Ammon's horn (tissue), 1 donor: ENCODE measurements around the gene PSKH1.

Experiments
- DNase-seq: peaks from one replicate; pipeline ENCODE4 v3.0.0-alpha.2; 2016; ENCODE audit warnings: low spot score

The PSKH1 gene

DNA sequence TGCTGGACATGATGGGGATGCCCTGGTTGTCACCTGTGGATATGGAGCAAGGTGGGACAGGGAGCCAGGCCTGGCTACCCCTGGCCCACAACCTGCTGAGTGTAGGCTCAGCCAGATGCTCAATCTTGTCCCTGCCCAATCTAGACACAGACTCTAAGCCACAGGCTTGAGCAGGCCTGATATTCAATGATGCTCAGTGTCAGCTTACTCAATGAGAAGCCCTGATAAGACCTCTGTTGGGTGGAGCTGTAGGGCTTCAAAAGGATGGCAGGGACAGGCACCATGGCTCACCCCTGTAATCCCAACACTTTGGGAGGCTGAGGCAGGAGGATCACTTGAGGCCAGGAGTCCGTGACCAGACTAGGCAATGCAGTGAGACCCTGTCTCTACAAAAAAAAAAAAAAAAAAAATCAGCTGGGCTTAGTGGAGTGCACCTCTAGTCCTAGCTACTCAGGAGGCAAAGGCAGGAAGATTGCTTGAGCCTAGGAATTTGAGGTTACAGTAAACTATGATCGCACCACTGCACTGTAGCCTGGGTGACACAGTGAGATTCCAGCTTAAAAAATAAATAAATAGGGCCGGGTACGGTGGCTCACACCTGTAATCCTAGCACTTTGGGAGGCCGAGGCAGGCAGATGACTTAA is 47.5 kb downstream of the PSKH1 start:
- no peak for DNase-seq

DNA sequence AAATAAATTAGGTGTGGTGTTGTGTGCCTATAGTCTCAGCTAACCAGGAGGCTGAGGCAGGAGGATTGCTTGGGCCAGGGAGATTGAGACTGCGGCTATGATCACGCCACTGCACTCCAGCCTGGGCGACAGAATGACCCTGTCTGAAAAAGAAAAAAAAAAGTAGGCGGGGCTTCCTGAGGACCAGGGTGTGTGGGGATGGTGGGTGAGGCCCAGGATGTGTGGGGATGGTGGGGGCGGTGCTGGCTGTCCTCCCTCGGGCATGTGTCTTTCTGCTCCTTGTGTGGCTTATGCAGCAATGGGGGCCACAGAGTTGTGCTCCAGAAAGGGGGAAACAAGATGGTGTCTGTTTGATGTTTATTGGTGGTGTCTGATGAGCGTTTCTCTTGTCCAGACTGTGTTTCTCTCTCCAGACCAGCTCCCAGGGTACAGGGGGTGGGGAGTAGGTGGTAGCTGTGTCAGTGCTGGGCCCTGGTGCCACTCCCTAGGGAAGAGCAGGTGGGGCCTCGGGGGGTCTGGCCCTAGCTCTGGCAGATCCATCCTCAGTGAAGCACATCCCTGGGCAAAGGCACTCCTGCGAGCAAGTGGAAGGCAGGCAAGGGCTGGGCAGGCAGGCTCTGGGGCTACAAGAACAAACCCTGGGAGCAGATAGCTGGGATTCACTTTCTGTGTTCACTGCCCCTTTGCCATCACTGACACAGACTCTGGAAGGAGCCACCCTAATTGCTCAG is 48.6 kb downstream of the PSKH1 start:
- no peak for DNase-seq

DNA sequence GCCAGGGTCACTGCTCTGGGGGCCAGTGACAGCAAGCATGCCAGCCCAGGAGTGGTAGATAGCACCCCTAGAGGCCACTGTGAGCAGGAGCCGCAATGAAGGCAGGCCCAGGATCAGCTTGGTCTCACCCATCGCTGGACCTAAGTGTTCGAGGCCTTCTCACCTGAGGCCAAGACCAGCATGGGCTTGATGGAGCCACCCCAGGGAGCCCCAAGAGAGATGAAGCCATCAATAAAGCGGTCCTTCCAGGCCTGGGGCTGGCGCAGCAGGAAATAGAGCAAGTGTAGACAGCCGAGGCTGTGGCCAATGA is 49.1 kb downstream of the PSKH1 start:
- peak; percentile 54 for DNase-seq

DNA sequence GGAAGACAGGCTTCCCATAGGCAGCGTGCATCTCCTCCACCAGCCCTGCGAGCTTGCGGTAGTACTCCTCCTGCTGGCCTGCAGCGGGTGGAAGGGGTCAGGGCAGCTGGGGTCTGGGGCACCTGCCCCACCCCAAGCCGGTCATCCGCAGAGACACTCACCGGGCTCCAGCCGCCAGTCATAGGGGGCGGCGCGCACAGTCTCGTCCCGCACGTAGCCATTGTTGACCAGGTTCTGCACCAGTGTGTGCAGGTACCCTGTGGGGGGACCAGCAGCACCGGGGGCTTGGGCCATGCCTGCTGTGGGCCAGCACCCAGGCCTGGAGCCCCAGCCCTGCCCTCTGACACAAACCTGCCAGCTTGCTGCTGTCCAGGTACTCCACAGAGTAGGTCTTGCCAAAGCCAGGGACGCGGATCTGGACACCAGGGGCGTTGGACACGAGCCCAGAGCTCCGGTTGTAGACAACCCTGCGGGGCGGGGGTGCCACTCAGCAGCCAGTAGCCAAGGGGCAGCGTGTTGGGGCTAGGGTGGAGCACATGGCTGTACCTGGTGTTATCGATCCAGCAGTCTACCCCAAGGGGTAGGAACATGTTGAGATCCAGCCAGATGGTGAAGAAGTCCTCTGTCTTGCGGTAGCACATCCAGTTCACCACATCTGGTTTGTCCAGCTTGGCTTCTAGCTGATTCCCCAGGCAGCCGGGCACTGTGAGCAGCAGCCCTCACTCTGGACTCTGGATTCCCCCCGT is 49.6 kb downstream of the PSKH1 start:
- DNase-seq = no peak

DNA sequence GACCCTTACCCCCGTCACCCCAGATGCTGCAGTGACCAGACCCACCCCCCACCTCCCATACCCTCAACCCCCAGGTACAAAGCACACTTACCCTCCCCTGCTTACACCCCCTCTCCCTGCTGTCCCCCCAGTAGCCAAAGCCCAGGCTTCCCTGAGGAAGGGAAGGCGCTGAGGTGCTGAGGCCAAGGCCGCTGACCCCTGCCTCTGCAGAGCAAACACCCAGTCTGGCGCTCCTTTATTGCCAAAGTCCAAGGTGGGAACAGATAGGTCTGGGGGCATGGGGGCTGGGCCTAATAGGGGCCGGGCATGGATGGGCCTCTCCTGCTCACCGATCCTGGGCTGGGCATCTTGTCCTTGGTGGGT is 50.2 kb downstream of the PSKH1 start:
- DNase-seq = no peak

DNA sequence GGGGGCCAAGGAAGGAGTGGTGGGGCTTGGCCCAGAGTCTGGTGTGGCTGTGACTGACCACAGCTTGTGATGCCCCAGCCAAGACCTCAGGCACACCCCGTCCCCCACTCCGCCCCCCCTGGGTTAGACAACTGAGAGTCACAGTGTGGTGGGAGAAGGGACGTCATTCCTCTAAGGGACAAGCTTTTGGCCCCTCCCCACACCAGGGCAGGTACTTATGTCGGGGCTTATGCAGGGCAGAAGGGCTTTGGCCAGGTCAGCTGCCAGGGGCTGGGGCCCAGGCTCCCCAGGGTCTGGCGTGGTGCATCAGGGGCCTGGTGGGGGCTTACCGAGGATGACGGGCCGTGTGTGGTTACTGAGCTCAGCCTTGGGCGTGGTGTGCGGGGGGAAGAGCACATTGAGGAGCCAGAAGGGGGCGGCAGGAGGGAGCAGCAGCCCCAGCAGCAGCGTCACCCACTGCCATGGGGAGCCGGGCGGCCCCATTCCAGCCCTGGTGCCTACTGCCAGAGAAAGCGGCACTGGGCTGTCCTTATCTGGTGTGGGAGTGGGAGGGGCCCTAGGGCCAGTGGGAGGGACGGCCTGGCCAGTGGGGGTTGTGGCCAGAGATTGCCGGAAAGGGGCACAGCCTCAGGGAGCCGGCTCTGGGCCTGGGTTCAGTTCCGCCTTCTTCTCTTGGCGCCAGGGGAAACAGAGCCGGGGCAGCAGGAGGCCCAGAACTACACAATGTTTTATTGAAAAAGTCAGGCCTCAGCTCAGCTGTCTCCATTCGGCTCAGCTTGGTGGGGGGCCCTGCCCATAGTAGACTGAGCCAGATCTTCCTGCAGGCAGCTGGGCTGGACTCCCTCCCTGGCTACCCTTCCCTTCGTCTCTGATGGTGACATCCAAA is 50.8 kb downstream of the PSKH1 start, which contains the start of gene LCAT:
TSS of gene LCAT (minus strand) at position 502 of the 886 bp plus-strand sequence. CDS start at position 483, 19 bp downstream.
- peak; percentile 89 for DNase-seq

DNA sequence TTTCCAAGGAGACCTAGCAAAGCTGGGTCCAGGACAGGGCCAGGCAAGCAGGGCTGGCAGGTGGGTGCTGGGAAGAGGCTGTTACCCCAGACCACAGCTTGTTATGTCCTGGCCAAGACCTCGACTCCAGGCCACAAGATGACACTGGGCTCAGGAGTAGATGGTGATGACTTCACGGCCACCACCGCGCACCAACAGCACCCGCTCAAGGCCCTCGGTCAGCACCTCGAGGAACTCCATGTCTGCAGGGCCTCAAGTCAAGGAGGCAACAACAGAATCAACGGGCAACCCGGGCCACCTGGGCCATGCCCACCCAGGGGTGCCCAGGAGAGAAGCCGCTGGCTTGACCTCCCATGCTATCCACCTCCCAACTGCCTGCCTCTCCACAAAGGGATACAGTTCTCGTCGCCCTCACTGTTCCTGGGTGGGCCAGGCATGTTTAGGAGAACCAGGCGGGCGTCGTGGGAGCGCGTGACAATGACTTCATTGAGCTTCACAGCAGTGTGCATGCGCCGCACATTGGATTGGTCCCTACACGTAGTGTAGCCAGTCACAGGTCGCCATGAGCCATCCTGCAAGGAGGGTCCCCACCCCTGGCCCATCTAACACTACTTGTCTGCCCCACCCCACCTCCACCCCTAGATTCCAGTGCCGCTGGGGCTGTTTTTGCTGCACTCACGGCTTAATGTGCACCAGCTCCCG is 51.8 kb downstream of the PSKH1 start:
- no peak for DNase-seq

DNA sequence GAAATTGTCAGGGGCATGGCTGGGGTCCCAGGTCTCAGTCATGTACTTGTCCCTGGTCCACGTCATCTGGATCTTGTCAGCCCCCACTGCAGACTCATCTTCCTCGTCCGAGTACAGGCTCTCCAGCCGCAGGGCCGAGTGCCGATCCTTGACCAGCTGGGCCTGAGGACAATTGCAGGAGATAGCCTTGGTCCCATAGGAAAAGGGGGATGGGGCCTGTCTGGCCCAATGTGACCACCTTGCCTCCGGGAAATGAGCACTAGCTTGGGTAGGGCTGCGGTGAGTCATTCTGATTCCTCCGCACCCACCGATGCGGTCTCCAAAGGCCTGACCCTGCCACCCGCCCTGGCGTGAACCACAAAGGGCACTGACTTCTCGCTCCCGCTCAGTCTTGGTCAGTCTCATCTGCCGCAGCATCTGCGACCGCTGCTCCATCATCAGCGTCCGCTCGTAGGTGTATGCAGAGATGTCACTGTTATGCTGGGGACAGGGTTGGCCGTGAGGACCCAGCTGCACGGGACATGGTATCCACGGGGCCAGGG is 52.4 kb downstream of the PSKH1 start:
- DNase-seq = no peak

DNA sequence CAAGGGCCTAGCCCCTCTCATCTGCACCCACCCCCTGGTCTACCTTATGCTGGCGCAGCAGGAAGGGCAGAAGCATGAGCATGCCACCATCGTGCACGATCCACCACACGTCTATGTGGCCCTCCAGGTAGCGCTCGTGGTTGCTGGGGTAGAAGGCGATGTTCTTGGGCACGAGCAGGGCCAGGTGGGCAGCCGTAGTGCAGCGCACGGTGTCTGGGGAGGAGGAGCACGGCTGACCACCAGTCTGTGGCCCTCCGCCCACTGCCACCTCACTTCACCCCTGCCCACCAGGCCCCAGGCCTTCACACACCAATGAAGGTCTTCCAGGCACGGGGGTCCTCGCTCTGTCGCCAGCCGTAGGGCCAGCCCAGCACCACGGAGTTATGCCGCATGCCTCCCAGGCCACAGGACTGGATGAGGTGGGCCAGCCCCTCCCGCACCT is 53.1 kb downstream of the PSKH1 start:
- DNase-seq = no peak

DNA sequence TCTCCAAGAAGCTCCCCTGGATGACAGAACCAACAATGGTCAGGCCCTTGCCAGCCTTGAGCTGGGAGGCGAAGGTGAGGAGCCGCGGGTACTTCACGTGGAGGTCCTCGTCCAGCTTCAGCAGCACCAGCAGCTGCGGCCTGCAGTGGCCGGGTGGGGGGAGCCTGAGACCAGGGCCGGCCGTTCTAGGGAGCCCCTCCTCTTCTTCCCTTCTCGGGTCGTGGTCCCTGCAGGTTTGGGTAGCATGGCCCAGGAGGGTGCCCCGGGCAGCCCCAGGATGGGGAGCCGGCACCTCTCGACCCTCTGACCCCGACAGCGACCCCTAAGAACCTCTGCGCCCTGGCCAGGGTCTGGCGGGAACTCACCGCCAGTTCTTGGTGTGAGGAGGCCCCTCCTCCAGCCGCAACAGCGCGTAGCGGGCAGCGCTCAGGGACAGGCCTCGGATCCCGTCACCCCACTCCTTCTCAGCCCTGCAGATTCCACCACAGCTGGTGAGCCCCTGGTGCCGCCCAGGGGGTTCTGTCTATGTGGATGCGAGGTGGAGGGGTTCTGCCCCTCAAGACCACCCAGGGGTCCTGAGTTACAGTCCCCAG is 54.0 kb downstream of the PSKH1 start:
- DNase-seq = no peak

DNA sequence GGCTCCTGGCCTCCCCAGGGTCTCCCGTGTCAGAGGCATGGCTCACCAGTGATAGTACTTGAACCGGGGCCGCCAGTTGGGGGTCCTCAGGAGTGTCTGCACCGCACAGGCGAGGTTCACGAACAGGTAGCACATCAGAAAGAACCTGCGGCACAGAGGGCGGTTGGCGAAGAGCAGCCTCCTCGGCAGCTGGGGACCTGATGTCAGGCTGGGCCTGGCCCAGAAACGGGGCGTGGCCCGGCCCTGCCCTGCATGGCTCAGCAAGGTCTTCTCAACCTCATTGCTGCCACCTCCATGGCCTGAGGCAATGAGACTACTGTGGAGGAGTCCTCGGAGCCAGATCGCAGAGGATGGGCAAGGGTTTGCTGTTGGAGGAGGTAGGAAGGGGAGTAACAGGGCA is 55.0 kb downstream of the PSKH1 start:
- DNase-seq = no peak

DNA sequence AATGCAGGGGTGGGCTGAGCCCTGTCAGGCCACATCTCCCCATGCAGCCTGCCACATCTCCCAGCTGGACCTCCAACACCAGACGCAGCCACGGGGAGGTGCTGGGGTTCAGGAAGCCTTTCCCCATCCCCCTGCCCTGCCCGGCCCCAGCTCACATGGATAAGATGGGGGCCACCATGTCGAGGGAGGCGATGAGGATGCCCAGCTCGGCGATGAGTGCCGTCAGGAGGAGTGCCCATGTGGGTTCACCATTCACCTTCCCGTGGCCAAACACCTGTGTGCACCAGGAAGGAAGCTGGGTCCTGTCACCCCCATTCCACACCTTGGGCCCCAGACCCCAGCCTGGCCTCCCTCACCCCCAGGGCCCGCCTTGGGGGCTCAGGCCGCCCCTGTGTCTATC is 56.6 kb downstream of the PSKH1 start:
- DNase-seq = no peak

DNA sequence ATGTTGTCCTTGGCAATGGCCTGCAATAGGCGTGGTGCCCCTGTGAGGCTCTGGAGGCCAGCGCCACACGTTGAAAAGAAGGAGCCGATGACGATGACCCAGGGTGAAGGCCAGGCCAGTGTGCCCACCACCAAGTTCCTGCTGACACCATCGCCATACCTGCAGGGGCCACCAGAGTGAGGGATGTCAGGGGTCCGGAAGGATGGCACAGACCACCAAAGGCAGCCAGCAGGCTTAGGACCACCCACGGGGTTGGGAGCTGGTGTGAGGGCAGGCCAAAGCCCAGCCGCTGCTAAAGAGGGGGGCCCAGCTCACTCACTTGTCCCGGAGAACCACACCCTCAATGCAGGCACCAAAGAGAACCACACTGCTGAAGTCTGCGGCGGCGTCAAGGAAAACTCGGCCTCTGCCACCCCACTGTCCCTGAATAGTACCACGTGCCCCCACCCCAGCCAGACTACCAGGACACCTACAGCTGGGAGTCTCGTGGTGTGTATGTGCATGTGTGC is 57.3 kb downstream of the PSKH1 start:
- DNase-seq = no peak

DNA sequence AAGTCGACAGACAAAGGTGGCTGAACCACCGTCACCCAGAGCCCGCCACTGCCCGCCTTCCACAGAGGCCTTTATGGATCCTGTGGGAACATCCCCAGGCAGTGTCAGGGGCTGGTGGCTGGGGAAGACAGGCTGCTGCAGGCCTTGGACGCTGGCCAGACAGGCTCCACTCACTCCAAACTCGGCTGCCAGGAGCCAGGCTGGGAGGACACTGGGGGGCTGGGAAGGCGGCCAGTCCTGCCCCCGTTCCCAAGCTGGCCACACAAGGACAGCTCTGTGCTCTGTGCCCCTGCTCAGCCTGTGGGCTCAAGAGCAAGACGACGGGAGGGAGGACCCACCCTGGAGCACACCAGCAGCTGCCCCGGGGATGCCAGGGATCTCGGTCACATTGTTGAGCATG is 58.4 kb downstream of the PSKH1 start:
- peak; percentile 95 for DNase-seq

DNA sequence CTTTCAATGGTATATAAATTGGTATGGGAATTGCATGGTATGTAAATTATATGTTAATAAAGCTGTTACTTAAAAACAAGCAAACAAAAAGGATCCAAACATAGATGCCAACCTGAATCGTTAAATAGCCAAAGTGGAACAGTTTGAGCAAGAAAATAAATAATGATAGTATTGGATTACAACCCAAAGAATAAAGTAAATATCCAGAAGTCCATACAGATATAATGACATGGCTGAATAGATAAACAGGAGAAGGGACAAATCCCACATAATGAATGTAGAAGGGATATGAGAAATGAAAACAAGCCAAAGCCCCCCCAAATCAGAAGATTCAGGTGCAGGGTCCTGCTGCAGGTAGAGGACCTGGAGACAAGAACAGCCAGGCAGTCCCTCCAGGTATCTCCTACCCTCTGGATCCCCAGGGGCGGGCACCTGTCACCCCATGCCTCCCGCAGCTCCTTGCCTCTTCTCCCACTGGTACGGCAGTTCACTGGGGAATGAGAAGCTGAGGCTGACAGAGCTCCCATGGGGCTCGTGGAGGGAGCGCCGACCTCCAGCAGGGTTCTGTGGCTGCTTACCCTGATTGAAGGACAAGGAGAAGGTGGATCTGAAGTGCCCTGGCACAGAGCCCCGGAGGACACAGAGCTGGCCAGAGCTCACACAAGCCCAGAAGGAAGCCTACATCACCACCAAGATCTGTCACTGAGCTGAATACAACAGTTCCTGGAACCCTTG is 60.8 kb downstream of the PSKH1 start:
- no peak for DNase-seq

DNA sequence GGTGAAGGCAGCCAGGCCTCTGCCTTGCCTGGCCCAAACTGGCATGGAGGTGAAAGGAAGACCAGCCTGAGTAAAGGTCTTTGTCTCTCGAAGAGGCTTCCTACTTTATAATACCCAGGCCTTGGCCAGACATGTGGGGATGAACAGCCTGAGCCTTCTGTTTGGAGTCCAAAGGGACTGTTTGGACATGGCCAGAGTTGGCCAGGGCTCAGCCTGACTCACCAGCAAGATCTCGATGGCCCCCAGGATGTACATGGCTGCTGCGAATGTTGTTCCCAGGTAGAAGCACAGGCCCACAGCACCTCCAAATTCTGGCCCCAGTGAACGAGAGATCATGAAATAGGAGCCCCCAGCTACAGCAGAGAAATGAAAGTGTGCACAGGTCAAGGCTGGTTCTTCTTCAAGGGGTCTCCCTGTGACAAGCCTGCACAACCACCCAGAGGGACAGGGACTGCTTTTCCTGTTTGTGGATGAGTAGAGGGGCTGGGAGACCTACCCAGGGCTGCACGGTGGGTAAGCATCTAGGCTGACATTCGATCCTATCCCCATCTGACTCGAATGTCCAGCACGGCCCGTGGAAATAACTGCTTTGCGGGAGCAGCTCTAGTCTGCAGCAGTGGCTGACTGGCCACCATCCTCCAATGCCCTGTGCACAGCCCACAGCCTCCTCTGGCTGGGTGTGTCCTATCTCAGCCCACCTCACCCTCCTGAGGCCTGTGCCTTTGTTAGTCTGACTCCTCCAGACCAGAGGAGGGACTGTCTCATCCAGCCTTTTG is 61.6 kb downstream of the PSKH1 start:
- DNase-seq = no peak

DNA sequence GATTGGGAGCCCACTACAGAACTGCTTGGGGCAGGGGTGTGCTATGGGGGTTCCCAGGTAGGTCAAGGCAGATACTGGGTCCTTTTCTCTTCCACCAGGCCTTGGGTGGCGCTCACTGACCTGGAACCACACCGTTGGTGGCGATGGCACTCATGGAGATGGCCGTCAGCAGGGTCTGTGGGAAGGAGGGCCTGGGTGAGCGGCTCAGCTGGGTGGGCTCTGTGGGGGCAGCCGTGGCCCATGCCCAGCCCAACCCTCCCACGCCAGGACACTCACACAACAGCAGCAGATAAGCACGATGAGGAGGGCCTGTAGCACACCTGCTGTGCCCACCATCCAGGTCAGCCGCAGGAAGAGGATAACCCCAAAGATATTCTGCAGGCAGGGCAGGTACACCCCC is 64.6 kb downstream of the PSKH1 start:
- DNase-seq = no peak

DNA sequence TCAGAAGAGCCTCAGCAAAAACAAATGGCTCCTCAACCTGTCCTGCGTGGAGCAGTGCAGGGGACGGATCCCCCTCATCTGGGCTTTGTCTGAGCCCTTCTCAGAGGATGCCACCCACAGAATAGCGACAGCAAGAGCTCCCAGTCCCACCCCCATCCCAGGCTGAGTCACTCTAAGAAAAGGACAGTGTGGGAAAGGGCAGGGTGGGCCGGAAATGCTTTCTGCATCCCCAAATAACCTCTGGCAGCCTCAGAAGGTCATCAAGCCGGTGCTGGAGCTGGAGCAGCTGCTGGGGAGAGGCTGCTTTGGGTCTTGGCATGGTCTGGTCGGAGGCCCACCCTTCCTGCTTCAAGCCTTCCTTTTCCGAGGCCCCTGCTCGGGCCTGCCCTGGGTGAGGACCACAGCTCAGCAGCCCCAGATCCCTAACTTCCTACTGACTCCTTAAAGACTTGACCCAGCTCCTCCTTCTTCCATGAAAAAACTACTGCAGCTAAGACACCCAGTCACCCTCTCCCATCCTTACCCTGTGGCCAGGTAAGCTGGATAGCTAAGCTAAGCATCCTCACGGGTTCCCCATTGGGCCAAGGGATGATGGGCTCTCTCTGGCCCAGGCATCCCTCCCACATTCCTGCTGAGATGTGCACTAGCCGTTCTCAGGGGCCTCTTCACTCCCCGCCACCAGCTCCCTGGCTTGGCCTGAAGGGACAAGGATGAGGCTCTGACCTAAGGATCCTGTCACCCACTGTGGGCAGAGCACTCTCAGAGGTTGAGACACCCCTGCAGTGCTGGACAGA is 66.7 kb downstream of the PSKH1 start:
- no peak for DNase-seq
